Thoracic aorta (tissue), 2 donors: ENCODE data around the gene RGCC. TPM values are rescaled to one million over a fixed set of nuclear protein-coding genes. Genes with fewer than 3 reads are reported as not detected.
"Not testable (repeated sequence)": the region's sequence is repeated elsewhere in the genome, so short reads cannot be mapped to it uniquely, and the experiment has no call there.

Source experiments
- ATAC-seq: fragments of 150-250 bp; one replicate; pipeline ENCODE4 v1.8.0; 2017; ENCODE audit warnings: low read depth; ENCODE audit not compliant: insufficient number of reproducible peaks, low FRiP score
- DNase-seq: peaks from one replicate; pipeline ENCODE4 v3.0.0-alpha.2; 2020; ENCODE audit warnings: low spot score
- H3K27ac ChIP-seq, 2 donors: fragments of 200-600 bp; sonication (generic); 1 replicate in 1 of 2; 2 replicates in 1 of 2; pipeline ENCODE4 v1.5.1; 2016; ENCODE audit warnings: mild to moderate bottlenecking in 2 of 2, moderate library complexity in 2 of 2
- H3K27me3 ChIP-seq: fragments of 200-600 bp; sonication (generic); replicated peaks from 2 replicates; pipeline ENCODE4 v1.6.0; 2016; ENCODE audit warnings: mild to moderate bottlenecking; ENCODE audit not compliant: insufficient read depth
- H3K36me3 ChIP-seq: fragments of 200-600 bp; sonication (generic); one replicate; pipeline ENCODE4 v1.5.1; 2016
- H3K4me1 ChIP-seq, 2 donors: fragments of 200-600 bp; sonication (generic); 1 replicate in 1 of 2; 2 replicates in 1 of 2; pipeline versions ENCODE4 v1.5.1 to v1.6.0; 2016; ENCODE audit warnings: low read depth in 2 of 2, mild to moderate bottlenecking in 1 of 2; ENCODE audit not compliant: control insufficient read depth in 1 of 2
- H3K4me3 ChIP-seq: fragments of 200-600 bp; sonication (generic); 2 replicates; pipeline ENCODE4 v1.5.1; 2016; ENCODE audit warnings: mild to moderate bottlenecking
- H3K9me3 ChIP-seq: fragments of 200-600 bp; sonication (generic); 2 replicates; pipeline ENCODE4 v1.5.1; 2016
- total RNA-seq, 2 donors: library from RNA; depleted of rRNA; stranded (reverse); fragments of >200 nt; gene quantifications; one replicate each; pipeline versions ENCODE4 v1.1.0 to v1.2.3, GENCODE V29; 2016
- TF ChIP-seq, protein P1 (sequence below): fragments of 200-600 bp; sonication (generic); IDR thresholded peaks from one replicate; pipeline ENCODE4 v1.5.1; 2019; ENCODE audit warnings: antibody characterized with exemption

RGCC gene
- total RNA-seq, 2 donors from 2014 or later = 93.3 to 134 TPM

DNA sequence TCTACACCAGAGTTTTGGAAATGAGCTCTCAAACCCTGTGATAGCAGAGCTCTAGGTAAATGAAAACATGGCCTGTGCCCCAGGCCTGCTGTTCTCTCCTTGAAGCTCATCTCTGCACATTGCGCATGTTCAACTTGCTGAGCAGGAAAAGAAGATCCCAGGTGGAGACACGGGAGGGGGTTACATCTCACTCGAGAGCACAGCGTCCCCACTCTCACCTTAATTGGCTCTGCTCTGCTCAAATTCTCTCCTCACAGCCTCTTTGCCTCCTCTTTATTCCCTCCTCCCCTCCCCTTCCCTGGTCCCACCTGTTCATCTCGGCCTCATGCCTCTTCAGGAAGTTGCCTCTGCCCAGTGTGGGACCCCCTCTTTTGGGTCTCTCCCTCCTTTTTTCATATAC, 44.7 kb downstream of the RGCC start:
- ATAC-seq (no peak), DNase-seq (no peak)
- Histone ChIP-seq H3K27me3 (no peaks in the 10 kb centered on the region), H3K4me1 (peaks cover 0 to 22% of the 10 kb centered on the region in 2 donors), H3K9me3 (no peaks in the 10 kb centered on the region), H3K36me3 (no peaks in the 10 kb centered on the region), H3K27ac (no peak overlapping the region), H3K4me3 (no peak overlapping the region)
- TF ChIP-seq, protein P1, sequence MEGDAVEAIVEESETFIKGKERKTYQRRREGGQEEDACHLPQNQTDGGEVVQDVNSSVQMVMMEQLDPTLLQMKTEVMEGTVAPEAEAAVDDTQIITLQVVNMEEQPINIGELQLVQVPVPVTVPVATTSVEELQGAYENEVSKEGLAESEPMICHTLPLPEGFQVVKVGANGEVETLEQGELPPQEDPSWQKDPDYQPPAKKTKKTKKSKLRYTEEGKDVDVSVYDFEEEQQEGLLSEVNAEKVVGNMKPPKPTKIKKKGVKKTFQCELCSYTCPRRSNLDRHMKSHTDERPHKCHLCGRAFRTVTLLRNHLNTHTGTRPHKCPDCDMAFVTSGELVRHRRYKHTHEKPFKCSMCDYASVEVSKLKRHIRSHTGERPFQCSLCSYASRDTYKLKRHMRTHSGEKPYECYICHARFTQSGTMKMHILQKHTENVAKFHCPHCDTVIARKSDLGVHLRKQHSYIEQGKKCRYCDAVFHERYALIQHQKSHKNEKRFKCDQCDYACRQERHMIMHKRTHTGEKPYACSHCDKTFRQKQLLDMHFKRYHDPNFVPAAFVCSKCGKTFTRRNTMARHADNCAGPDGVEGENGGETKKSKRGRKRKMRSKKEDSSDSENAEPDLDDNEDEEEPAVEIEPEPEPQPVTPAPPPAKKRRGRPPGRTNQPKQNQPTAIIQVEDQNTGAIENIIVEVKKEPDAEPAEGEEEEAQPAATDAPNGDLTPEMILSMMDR = no peak

DNA sequence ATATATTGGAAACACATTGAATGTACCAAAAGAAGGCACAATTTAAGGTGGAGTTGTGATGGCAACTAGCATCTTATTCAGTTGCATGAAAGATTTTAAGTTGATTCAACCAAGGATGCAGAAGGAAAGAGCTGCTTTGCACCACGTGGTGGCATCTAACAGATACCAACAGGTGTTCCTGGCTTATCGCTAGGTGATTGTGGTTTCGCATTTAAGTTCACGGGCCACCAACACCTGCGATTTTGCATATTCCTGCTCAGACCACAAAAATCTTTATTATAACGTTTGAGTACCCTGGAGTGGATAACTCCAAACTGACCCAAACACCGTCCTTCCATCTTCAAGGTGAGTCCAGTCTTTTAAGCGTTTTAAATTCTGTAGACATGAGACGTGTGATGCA, 45.3 kb downstream of the RGCC start:
- Histone ChIP-seq H3K36me3 (no peaks in the 10 kb centered on the region), H3K9me3 (no peaks in the 10 kb centered on the region), H3K4me1 (peaks cover 0 to 16% of the 10 kb centered on the region in 2 donors), H3K27ac (no peak overlapping the region), H3K4me3 (no peak overlapping the region), H3K27me3 (no peaks in the 10 kb centered on the region)
- DNase-seq = no peak
- TF ChIP-seq, protein P1 = no peak
- ATAC-seq = no peak

DNA sequence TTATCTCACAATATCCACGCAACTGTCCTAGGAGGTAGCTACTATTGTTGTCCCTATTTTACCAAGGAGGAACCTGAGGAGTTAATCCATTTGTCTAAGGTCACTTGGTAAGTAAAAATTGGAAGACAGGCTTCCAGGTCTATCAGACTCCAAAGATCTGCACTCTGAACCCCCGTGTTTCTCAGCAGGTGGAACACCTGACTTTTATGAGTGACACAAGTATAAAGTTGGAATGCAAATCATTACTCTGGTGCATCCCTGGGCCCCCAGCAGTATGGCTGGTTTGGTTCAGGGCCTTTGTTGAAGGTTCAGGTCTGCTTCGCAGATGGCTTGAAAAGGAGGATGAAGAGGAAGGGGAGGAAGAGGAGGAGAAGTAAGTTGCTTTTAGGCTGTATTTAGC, 46.0 kb downstream of the RGCC start:
- ATAC-seq = no peak
- no peak overlapping the region for H3K27ac ChIP-seq
- TF ChIP-seq, protein P1 = no peak
- no peaks in the 10 kb centered on the region for H3K27me3 ChIP-seq
- H3K4me1 ChIP-seq = peaks cover 0 to 12% of the 10 kb centered on the region in 2 donors
- H3K9me3 ChIP-seq = no peaks in the 10 kb centered on the region
- DNase-seq = no peak
- no peaks in the 10 kb centered on the region for H3K36me3 ChIP-seq
- no peak overlapping the region for H3K4me3 ChIP-seq

DNA sequence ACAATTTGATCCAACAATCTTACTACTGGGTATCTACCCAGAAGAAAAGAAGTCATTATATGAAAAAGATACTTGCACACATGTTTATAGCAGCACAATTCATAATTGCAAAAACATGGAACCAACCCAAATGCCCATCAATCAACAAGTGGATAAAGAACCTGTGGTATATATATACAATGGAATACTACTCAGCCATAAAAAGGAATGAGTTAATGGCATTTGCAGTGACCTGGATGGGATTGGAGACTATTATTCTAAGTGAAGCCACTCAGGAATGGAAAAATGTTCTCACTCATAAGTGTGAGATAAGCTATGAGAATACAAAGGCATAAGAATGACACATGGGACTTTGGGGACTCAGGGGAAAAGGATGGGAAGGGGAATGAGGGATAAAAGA, 47.3 kb downstream of the RGCC start:
- H3K4me3 ChIP-seq, H3K36me3 ChIP-seq, DNase-seq, H3K4me1 ChIP-seq, H3K27ac ChIP-seq, ATAC-seq, H3K9me3 ChIP-seq, H3K27me3 ChIP-seq: not testable (repeated sequence)

DNA sequence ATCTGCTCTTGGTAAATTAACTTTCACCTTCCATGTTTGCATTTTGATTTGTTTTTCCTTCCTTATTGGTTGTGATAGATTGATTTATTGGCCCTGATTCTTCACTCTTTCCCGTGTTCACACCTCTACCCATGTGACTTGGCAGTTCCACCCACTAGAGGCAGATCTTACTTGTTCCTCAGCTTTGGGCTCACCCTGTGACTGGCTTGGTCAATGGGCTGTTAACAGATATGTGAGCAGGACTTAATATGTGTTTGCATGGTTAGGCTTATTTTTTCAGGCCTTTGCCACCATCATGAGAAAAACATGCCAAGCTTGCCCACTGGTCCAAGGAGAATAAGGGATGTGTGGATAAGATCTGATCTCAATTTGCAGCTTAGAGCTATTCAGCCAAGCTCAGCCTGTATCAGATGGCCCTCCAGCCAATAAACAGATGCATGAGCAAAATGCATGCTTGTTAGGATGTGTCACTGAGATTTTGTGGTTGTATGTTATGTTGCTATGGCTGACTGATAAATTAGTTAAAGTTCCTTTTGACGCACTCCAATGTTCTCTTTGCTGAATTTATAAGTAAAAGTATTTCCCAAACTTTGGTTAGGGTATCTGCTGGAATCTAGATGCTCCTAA, 48.0 kb downstream of the RGCC start:
- ATAC-seq (no peak), DNase-seq (no peak)
- Histone ChIP-seq H3K4me3 (no peak overlapping the region), H3K9me3 (no peaks in the 10 kb centered on the region), H3K36me3 (no peaks in the 10 kb centered on the region), H3K27me3 (no peaks in the 10 kb centered on the region), H3K4me1 (no peaks in the 10 kb centered on the region), H3K27ac (no peak overlapping the region)
- TF ChIP-seq, protein P1 = no peak

DNA sequence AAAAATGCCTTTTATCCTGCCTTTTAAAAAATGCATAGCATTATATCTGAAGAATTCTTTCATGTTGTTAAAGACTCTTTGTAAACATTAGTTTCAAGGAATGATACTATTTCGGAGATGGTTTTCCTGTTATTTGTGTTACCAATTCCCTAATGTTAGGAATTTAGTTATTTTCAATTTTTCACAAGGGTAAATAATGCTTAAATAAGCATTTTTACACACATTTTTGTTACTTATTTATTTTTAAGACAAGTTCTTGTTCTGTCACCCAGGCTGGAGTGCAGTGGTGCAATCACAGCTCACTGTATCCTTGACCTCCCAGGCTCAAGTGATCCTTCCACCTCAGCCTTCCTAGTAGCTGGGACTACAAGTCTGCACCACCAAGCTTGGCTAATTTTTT, 49.0 kb downstream of the RGCC start:
- H3K27ac ChIP-seq = no peak overlapping the region
- no peaks in the 10 kb centered on the region for H3K4me1 ChIP-seq
- H3K36me3 ChIP-seq = no peaks in the 10 kb centered on the region
- no peak for DNase-seq
- no peaks in the 10 kb centered on the region for H3K9me3 ChIP-seq
- H3K27me3 ChIP-seq = no peaks in the 10 kb centered on the region
- no peak overlapping the region for H3K4me3 ChIP-seq
- no peak for ATAC-seq
- TF ChIP-seq, protein P1 = no peak
